HepG2 (cell line): Measurements from ENCODE around the gene SYAP1. TPM values are rescaled to one million over a fixed set of nuclear protein-coding genes. Genes with fewer than 3 reads are reported as not detected.

Source experiments
- BCL3 ChIP-seq: sonication (generic); formaldehyde crosslinking; IDR thresholded peaks from 2 replicates; pipeline ENCODE4 v1.5.1; 2020; ENCODE audit warnings: mild to moderate bottlenecking, missing genetic modification reagents, moderate library complexity
- CHD4 ChIP-seq: fragments of 200-600 bp; sonication (generic); IDR thresholded peaks from 2 replicates; pipeline ENCODE4 v1.7.0; 2017; ENCODE audit warnings: mild to moderate bottlenecking, low read length, borderline replicate concordance
- GTF3A ChIP-seq: sonication (generic); formaldehyde crosslinking; conservative IDR thresholded peaks from 2 replicates; pipeline ENCODE4 v1.4.0; 2020; ENCODE audit warnings: mild to moderate bottlenecking, missing genetic modification reagents
- HBP1 ChIP-seq: IDR thresholded peaks from 2 replicates; pipeline ENCODE4 v1.6.1; 2016; ENCODE audit warnings: low read depth, control low read depth
- JUND ChIP-seq: sonication (generic); formaldehyde crosslinking; IDR thresholded peaks from 2 replicates; pipeline ENCODE4 v1.8.0; 2022; ENCODE audit warnings: mild to moderate bottlenecking, missing genetic modification reagents
- MNT ChIP-seq: fragments of 450-650 bp; IDR thresholded peaks from 2 replicates; pipeline ENCODE4 v1.6.1; 2016
- MZF1 ChIP-seq: sonication (generic); formaldehyde crosslinking; IDR thresholded peaks from 2 replicates; pipeline ENCODE4 v1.8.1; 2023; ENCODE audit warnings: mild to moderate bottlenecking, missing genetic modification reagents, borderline replicate concordance
- NFATC3 ChIP-seq: sonication (generic); formaldehyde crosslinking; IDR thresholded peaks from 2 replicates; pipeline ENCODE4 v1.5.1; 2020; ENCODE audit warnings: mild to moderate bottlenecking, missing genetic modification reagents
- NFIC ChIP-seq: IDR thresholded peaks from 2 replicates; pipeline ENCODE4 v1.6.1; 2012; ENCODE audit warnings: mild to moderate bottlenecking, low read length, inconsistent platforms
- PCBP1 ChIP-seq: fragments of 200-400 bp; formaldehyde crosslinking; IDR thresholded peaks from 2 replicates; pipeline ENCODE4 v1.6.1; 2017; ENCODE audit warnings: mild to moderate bottlenecking, low read depth, low read length, borderline replicate concordance
- POLR2AphosphoS5 ChIP-seq: IDR thresholded peaks from 2 replicates; pipeline ENCODE4 v1.6.1; 2012; ENCODE audit warnings: low read depth, low read length
- SAP130 ChIP-seq: IDR thresholded peaks from 2 replicates; pipeline ENCODE4 v1.6.1; 2016; ENCODE audit warnings: low read depth
- SRSF1 ChIP-seq: fragments of 200-400 bp; formaldehyde crosslinking; optimal IDR thresholded peaks from 2 replicates; pipeline ENCODE3; 2017; ENCODE audit warnings: mild to moderate bottlenecking, low read depth, low read length, moderate library complexity
- SRSF9 ChIP-seq: fragments of 200-400 bp; formaldehyde crosslinking; IDR thresholded peaks from 2 replicates; pipeline ENCODE4 v1.6.1; 2018; ENCODE audit warnings: borderline replicate concordance, mild to moderate bottlenecking, low read depth, low read length; ENCODE audit not compliant: insufficient read depth, poor library complexity, severe bottlenecking
- ZBTB8A ChIP-seq: sonication (generic); formaldehyde crosslinking; IDR thresholded peaks from 2 replicates; pipeline ENCODE4 v1.4.0; 2020; ENCODE audit warnings: mild to moderate bottlenecking, low read depth, missing genetic modification reagents, borderline replicate concordance
- ZC3H4 ChIP-seq: sonication (generic); formaldehyde crosslinking; IDR thresholded peaks from 2 replicates; pipeline ENCODE4 v1.4.0; 2020; ENCODE audit warnings: missing genetic modification reagents, borderline replicate concordance
- ZNF501 ChIP-seq: sonication (generic); formaldehyde crosslinking; IDR thresholded peaks from 2 replicates; pipeline ENCODE4 v1.5.1; 2020; ENCODE audit warnings: mild to moderate bottlenecking, moderate library complexity, missing genetic modification reagents
- ZNF564 ChIP-seq: sonication (generic); formaldehyde crosslinking; IDR thresholded peaks from 2 replicates; pipeline ENCODE4 v1.8.1; 2023; ENCODE audit warnings: mild to moderate bottlenecking, missing genetic modification reagents
- ZNF576 ChIP-seq: sonication (generic); formaldehyde crosslinking; IDR thresholded peaks from 2 replicates; pipeline ENCODE4 v1.4.0; 2020; ENCODE audit warnings: mild to moderate bottlenecking, missing genetic modification reagents
- ZNF747 ChIP-seq: sonication (generic); formaldehyde crosslinking; IDR thresholded peaks from 2 replicates; pipeline ENCODE4 v1.8.1; 2023; ENCODE audit warnings: missing genetic modification reagents, mild to moderate bottlenecking, borderline replicate concordance
- ZNF788 ChIP-seq: sonication (generic); formaldehyde crosslinking; IDR thresholded peaks from 2 replicates; pipeline ENCODE4 v1.5.0; 2020; ENCODE audit warnings: mild to moderate bottlenecking, missing genetic modification reagents, borderline replicate concordance
- polyA plus RNA-seq, 8 experiments: library from polyadenylated mRNA; depleted of rRNA in 3 of 8; stranded (reverse) in 7 of 8; unstranded in 1 of 8; fragments of >200 nt; fragmentation: Illumina TruSeq in 4 of 8; extraction: Trizol in 4 of 8; gene quantifications; 2 replicates each; pipeline versions ENCODE4 v1.2.1 to v1.2.3, GENCODE V29; 2011 to 2016; ENCODE audit warnings: low read depth in 4 of 8, missing spikeins in 1 of 8, mixed read lengths in 1 of 8; ENCODE audit not compliant: insufficient read depth in 1 of 8
- total RNA-seq, 5 experiments: library from RNA; depleted of rRNA; stranded (reverse); fragments of >200 nt; fragmentation: Illumina TruSeq; extraction: Trizol; gene quantifications; 2 replicates each; pipeline ENCODE4 v1.2.3, GENCODE V29; 2016; ENCODE audit warnings: low read depth in 1 of 5

Gene SYAP1
- total and polyA plus RNA-seq, 2 of the 13 experiments (the other 11 are each of a cell fraction or from before 2014, with no cell fraction given): 4.9 to 18.5 TPM

- no peak for TF ChIP-seq ZNF576 (CRISPR knock-in tag)
- no peak for TF ChIP-seq NFIC
- peak; percentile 83 for TF ChIP-seq SAP130
- TF ChIP-seq ZNF564 (CRISPR knock-in tag): no peak
- no peak for TF ChIP-seq GTF3A (CRISPR knock-in tag)
- no peak for TF ChIP-seq ZBTB8A (CRISPR knock-in tag)
- TF ChIP-seq CHD4: no peak
- TF ChIP-seq POLR2AphosphoS5: peak; percentile 95
- TF ChIP-seq ZNF501 (CRISPR knock-in tag): peak; percentile 59
- 0 out of 2 replicates have a peak, but pooled peaks have one; percentile 30 for TF ChIP-seq JUND
- no peak for TF ChIP-seq NFATC3 (CRISPR knock-in tag)
- peak; percentile 44 for TF ChIP-seq MNT
- TF ChIP-seq PCBP1: no peak
- peak; percentile 23; the same call in 1 of the 2 replicates for TF ChIP-seq HBP1 (CRISPR knock-in tag)
- TF ChIP-seq ZC3H4 (CRISPR knock-in tag): no peak
- peak; percentile 33; the same call in 1 of the 2 replicates for TF ChIP-seq ZNF747 (CRISPR knock-in tag)
- peak; percentile 52; the same call in 1 of the 2 replicates for TF ChIP-seq ZNF788 (CRISPR knock-in tag)
- TF ChIP-seq BCL3: peak; percentile 71; the same call in 1 of the 2 replicates
- peak; percentile 39 for TF ChIP-seq SRSF1
- no peak for TF ChIP-seq SRSF9
- TF ChIP-seq MZF1 (CRISPR knock-in tag): no peak
Observed at GRCh38 chrX:16719334-16720084, at the start of gene SYAP1 (continued).
